ENCODE data around the gene CD1C.

GRCh38 chr1:158324395-158324794 lies 34.7 kb downstream of the CD1C start:
- TF ChIP-seq, protein P1, sequence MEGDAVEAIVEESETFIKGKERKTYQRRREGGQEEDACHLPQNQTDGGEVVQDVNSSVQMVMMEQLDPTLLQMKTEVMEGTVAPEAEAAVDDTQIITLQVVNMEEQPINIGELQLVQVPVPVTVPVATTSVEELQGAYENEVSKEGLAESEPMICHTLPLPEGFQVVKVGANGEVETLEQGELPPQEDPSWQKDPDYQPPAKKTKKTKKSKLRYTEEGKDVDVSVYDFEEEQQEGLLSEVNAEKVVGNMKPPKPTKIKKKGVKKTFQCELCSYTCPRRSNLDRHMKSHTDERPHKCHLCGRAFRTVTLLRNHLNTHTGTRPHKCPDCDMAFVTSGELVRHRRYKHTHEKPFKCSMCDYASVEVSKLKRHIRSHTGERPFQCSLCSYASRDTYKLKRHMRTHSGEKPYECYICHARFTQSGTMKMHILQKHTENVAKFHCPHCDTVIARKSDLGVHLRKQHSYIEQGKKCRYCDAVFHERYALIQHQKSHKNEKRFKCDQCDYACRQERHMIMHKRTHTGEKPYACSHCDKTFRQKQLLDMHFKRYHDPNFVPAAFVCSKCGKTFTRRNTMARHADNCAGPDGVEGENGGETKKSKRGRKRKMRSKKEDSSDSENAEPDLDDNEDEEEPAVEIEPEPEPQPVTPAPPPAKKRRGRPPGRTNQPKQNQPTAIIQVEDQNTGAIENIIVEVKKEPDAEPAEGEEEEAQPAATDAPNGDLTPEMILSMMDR (IDR thresholded peaks at IDR 0.05; ENCODE audit: insufficient read depth, low read depth, low read length): no peak
- TF ChIP-seq EZH2 (IDR thresholded peaks at IDR 0.05; ENCODE audit: insufficient read depth, low read length): no peak
